Epithelial cell of prostate (primary cell): ENCODE data around the gene ALKBH8.
A peak's percentile ranks its signal among the peaks of the same experiment; 100 is the strongest.
"Not testable (repeated sequence)": the region's sequence is repeated elsewhere in the genome, so short reads cannot be mapped to it uniquely, and the experiment has no call there.

Source experiments
- DNase-seq: peaks from one replicate; pipeline ENCODE4 v3.0.0-alpha.2; 2011; ENCODE audit warnings: low read depth, low spot score
- H3K27ac ChIP-seq: fragments of 450-650 bp; 2 replicates; pipeline ENCODE4 v1.5.1; 2017; ENCODE audit warnings: mild to moderate bottlenecking

ALKBH8 gene

DNA sequence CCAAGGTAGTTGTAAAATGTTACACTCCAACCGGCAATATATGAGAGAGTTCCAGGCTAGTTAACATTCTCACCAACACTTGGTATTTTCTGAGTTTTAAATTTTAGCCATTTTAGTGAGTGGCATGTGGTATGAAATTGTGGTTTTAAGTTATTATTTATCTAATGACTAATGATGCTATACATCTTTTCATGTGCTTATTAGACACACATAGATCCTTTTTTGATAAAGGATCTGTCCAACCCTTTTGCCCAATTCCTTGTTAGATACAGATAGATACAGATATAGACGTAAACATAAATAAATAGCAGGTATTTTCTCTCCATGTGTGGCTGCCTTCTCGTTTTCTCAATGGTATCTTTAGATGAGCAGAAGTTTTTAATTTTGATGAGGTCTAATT is 39.3 kb downstream of the ALKBH8 start:
- no peak for DNase-seq
- no peak overlapping the region for H3K27ac ChIP-seq

DNA sequence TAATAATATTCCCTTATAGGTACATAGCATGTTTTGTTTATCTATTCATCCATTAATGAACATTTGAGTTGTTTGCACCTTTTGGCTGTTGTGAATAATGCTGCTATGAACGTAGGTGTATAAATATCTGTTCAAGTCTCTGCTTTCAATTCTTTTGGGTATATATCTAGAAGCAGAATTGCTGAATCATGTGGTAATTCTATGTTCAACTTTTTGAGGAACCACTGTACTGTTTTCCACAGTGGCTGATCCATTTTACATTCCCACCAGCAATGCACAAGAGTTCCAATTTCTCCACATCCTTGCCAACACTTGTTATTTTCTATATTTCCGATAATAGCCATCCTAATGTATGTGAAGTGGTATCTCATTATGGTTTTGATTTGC is 56.7 kb downstream of the ALKBH8 start:
- DNase-seq = no peak
- H3K27ac ChIP-seq = no peak overlapping the region

DNA sequence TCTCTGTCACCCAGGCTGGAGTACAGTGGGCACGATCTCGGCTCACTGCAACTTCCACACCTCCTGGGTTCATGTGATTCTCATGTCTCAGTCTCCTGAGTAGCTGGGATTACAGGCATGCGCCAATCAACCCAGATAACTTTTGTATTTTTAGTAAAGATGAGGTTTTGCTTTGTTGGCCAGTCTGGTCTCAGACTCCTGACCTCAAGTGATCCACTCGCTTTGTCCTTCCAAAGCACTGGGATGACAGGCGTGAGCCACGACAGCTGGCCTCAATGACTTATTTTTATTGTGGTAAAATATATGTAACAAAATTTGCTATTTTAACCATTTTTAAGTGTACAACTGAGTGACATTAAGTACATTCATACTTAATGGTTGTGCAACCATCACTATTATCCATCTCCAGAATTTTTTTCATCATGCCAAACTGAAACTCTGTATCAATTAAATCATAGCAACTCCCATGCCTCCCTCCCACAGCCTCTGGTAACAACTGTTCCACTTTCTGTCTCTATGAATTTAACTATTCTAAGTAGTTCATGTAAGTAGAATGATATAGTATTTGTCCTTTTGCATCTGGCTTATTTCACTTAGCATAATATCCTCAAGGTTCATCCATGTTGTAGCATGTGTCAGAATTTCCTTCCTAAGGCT is 57.2 kb downstream of the ALKBH8 start:
- DNase-seq = no peak
- H3K27ac ChIP-seq = no peak overlapping the region

DNA sequence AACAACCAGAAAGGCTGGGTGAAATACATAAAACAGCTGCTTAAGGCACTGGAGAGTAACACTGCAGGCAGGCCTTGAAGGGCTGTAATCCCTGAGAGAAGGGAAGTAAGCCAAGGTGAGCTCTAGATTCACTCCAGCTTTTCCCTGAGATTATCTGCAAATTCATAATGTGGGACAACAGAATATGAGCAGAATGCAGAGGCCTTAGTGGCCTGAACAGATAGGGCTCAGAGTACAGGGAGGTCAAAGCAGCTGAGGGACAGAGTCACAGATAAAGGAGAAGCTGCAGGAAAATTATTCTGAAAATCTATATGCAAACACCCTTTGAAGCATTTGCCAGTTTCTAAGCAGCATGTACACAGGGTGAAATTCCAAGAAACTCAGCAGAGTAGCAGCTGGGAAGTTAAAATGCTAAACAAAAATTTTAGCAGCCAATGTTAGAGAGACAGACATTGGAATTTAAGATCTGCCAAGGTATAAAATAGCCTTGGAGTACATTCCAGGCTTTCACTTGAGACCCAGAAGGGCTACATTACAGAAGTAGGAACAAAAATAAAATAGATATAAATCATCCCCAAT is 59.8 kb downstream of the ALKBH8 start:
- H3K27ac ChIP-seq = no peak overlapping the region
- no peak for DNase-seq

DNA sequence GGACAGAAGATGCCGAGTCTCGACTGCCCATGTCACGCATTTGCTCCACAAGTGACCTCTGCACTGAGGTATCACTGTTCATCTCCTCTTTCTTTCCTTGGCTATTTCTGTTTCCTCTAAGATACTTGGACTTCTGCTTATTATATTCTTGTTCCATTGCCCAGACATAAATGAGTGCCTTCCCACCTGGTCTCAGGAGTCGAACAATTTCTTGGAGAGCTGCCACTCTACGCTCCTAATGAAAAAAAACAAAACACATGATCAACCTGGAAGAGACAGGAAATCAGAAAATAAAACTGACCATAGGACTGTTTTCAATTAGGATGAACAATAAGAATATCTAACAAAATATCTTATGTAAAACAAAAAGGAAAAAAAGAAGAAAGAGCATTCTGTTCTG is 60.6 kb downstream of the ALKBH8 start:
- DNase-seq = no peak
- H3K27ac ChIP-seq = no peak overlapping the region

DNA sequence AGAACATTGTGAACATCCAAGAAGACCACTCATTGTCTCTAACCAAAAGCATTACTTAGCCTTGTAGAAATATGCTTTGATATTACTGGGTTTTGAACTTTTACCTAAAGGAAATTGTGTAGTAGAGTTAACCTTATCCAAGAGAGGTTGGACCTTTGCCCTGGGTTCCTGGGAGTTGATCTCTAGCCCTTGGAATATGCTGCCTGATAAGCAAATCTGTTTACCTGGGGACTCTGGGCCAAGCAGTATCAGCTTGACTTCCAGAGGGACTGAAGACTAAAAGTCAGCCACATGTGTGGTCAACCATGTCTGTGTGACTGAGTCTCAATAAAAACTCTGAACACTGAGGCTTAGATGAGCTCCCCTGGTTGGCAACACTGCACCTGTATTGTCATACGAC is 63.8 kb downstream of the ALKBH8 start:
- DNase-seq = no peak
- H3K27ac ChIP-seq = no peak overlapping the region

DNA sequence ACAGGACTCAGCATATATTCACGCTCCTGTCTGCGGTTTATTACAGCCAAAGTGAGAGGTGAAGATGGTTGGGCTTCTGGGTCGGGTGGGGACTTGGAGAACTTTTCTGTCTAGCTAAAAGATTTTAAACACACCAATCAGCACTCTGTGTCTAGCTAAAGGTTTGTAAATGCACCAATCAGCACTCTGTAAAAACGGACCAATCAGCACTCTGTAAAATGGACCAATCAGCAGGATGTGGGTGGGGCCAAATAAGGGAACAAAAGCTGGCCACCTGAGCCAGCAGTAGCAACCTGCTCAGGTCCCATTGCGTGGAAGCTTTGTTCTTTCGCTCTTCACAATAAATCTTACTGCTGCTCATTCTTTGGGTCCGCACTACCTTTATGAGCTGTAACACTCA is 68.2 kb downstream of the ALKBH8 start:
- not testable (repeated sequence) for H3K27ac ChIP-seq, DNase-seq

DNA sequence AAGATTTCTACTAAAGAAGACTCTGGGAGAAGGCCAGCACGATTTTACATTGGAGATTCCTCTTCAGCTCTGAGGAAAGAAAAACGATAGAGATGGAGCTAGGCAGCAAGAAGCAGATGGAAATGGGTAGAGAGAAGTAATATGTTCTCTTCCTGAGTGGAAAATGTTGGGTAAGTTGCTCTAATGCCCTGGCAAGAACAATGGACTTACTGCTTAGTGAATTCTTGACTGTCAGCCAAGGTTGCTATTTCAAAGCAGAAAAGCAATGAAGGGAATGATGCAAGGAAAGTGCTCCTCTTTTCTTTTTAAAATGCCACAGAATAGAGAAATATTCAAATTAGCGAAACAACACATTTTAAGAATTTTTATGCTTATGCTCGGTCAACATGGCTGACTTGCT is 69.5 kb downstream of the ALKBH8 start:
- H3K27ac ChIP-seq = no peak overlapping the region
- DNase-seq = no peak

DNA sequence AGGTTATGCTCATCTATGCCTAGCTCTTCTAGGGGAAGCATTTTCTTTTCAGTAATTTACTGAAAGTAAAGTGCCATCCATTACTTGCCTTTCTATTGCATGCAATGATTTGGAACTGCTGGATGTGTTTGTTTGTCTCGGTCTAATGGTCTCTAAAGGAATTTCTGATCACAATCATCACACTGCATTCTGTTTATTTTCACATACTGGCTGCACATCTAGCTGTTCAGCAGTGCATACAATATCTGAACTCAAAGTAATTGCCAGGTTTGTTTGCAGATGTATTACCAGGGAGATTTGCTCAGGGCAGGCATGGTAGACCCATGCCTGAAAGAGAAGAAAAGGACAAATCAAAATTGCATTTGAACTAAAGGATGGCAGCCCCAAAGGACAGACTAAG is 71.5 kb downstream of the ALKBH8 start:
- DNase-seq = no peak
- no peak overlapping the region for H3K27ac ChIP-seq

DNA sequence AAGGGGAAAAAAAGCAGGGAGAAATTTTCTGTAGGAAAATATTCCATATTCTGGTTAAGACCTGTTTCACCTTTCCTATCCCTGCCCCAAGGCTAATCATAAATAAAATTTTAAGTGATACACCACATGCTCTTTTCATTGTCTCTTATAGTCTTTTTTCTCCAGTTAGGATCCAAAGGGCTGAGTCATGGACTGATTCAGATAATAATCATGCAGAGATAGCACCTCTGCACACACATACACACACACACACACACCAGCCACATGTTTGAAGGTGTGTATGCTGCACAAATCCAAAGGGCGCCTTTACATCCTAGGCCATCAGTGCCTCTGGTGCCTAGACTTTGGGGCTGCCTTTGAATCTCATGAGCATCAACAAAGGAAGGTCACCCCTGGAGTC is 72.4 kb downstream of the ALKBH8 start:
- peak overlapping the region; percentile 38 for H3K27ac ChIP-seq
- peak; percentile 80 for DNase-seq

DNA sequence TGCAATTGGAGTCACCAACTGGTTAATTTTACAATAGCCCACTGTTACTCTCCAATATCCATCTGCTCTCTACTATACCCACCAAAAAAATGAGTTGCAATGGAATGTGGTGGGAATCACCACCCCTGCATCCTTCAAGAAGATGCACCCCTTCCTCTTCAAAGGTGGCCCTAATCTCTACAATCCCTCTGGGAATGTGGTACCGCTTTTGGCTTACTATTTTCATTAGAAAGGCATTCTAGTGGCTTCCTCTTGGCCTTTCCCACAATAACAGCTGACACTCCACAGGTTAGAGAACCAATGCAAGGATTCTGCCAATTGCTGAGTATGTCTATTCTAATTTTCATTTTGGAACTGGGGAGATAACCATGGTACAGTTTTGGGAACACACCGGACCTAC is 74.7 kb downstream of the ALKBH8 start:
- DNase-seq = no peak
- no peak overlapping the region for H3K27ac ChIP-seq

DNA sequence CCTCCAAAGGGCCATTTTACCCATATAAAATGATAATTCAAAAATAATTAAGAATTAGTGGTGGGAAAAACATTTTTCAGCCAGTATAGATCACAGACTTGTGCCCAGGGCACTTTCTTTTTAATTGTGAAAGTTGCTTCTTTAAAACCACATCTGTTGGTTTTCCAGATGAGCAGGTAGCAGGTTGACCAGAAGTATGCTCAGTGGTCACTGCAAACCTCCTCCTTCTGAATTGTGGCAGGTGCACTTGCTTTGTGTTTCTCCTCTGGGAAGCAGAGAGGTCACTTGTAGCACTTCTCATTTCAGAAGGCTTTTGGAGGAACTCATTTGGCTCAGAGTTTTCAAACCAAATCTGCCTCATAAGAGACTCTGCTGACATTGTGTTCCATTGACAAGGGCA is 83.3 kb downstream of the ALKBH8 start:
- DNase-seq = no peak
- no peak overlapping the region for H3K27ac ChIP-seq

DNA sequence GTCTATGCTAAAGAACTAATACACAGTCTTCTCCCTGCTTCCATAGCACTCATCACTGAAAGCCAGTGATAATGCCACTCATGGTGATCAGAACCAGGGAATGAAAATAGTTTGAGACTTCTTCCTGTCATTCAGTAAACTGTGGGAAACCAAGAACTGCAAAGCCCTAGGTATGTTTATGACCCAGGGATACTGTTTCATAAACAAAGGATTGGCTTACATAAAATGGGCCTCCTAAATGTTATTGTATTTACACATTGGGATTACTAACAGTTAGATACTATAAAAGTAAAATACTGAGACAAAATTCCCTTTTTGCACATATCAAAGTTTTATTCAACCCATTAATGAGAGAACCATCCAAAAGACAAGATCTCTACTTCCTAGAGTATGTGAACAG is 86.6 kb downstream of the ALKBH8 start:
- DNase-seq = no peak
- no peak overlapping the region for H3K27ac ChIP-seq

DNA sequence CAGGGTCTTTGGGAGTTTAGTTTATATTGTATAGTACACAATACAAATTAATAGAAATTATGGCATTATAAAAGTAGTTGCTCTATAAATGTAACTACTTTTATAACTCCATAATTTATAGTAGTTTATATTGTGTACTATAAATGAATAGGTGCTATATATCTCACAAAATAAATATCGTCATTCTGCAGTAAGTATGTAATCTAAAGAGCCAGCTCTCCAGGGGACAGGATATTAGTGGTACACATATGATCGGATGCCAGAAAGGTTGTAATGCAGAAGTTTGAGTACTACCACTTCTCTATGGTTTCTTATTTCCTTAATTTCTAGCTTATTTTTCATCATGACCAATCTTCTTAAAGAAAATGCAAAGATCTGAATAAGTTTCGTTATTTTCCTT is 87.7 kb downstream of the ALKBH8 start:
- DNase-seq = no peak
- H3K27ac ChIP-seq = no peak overlapping the region

DNA sequence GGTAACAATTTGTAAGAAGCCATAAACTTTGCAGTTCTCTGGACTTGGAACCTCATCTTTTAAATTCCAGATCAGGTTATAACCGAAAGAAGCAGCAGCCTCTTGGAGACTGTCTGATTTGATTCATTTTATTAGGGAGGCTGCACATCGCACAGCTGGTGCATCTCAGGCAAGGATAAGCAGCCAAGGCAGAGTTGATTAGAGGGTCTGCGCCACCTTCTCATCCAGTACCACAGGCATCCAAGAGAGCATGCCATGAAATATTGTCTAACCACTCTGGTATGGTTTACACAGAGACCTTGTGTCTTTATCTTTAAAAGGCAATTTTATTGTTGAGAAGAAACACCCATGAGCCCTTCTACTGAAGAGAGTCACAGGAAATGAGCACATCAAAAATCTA is 91.7 kb downstream of the ALKBH8 start:
- no peak overlapping the region for H3K27ac ChIP-seq
- no peak for DNase-seq

DNA sequence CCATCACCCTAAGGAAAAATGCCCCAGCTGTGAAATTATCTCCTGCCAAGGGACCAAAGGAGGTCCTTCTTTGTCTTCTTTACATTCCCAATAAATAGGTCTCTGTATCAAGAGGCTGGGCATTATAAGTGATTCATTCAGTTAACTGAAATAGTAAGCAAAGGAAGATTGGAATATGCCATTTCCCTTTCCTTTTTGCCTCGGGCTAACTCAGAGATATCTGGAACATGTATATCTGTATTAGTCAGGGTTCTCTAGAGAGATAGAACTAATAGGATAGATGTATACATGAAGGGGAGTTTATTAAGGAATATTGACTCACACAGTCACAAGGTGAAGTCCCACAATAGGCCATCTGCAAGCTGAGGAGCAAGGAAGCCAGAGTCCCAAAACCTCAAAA is 92.6 kb downstream of the ALKBH8 start:
- H3K27ac ChIP-seq = no peak overlapping the region
- DNase-seq = no peak

DNA sequence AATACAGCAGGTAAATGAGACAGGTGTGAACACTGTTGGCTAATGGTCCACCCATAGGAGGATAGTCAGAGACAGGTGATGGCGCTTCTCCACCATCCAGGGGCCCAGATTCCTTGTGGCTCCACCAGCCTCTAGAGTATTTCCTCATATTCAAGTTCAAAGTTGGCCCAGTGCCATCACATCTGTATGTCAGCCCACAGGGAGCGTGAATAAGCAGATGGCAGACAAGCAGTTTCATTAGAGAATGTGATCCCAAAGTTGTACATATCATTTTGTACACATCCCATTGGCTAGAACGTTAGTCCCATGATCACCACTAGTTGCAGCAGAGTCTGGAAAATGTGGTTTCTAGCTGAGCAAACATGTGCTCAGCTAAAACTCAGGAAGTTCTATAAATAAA is 96.9 kb downstream of the ALKBH8 start:
- no peak for DNase-seq
- no peak overlapping the region for H3K27ac ChIP-seq

DNA sequence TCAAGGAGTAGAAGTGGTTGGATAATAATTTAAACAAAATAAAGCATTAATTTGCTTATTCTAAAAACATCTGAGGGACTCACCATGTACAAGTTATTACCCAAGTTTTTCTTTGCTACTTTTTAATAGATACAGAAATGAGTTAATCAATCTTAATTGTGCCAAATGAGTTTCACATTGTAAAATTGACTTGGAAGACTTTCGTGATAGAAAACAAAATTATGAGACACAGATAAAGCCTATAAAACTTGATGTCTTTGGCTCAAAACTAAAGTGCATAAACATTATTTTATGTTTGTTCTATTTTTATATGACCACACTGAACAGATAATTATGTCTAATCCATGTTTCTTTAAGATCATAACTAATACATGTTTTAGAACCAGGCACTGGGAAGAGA is 97.8 kb downstream of the ALKBH8 start:
- no peak for DNase-seq
- no peak overlapping the region for H3K27ac ChIP-seq

DNA sequence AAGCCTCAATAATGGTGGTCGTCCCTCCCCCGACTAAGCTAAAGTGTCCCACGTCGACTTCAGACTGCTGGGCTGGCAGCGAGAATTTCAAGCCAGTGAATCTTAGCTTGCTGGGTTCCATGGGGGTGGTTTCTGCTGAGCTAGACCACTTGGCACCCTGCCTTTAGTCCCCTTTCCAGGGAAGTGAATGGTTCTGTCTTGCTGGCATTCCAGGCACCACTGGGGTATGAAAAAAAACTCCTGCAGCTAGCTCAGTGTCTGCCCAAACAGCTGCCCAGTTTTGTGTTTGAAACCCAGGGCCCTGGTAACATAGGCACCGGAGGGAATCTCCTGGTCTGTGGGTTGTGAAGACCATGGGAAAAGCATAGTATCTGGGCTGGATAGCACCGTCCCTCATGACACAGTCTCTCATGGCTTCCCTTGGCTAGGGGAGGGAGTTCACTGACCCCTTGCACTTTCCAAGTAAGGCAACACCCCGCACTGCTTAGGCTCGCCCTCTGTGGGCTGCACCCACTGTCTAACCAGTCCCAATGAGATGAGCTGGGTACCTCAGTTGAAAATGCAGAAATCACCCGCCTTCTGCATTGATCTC is 99.2 kb downstream of the ALKBH8 start:
- H3K27ac ChIP-seq, DNase-seq: not testable (repeated sequence)

DNA sequence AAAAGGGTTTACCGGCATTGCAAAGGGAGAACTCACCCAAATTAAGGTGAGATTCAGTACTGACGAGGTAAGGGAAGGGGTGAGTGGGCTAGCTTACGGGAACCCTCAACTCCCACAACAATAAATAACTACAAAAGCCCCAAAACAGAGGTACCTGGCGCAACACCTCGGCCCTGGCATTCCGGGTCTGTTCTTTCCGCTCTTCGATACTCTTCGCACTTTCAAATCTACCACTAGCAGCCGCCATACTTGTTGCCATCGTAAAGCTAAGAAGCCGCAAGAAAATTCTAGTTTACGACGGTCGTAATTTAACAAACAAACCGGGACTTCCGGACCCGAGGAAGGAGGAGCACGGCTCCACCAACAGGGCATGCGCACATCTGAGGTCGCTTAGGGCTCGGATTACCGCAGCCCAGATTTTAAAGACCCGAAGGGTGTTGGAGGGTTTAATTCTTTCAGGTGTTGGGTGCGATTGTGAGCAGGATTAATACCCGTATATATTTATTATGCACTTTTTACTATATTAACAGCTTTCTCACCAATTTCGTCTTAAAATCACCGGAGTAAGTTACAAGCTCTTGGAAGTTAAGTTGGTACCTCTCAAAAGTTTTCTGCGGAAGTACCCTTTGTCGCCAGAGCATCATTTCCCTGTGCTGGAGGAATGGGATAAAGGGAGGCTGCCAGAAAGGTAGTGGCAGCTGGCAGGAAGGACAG is 107.8 kb downstream of the ALKBH8 start, which contains the start of gene CWF19L2:
Gene CWF19L2 (minus strand): TSS at position 268 of the 714 bp plus-strand sequence. CDS start 9 bp downstream, at position 259.
- peak; percentile 84 for DNase-seq

DNA sequence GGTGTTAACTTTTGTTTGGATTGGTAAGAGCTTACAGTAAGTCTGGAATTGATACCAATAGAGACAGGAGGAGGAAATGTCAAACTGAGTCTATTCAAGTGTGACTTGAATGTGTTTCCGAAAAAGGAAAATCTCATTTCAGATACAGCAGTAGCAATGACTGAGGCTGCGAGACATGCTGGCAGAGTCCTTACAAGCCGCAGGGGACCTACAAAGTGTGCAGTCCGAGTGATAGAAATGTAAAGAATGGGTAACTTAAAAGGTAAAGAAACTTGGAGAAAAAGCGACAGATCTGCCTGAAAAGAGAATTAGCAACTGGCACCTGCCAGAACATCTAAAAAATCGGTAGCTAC is 108.4 kb downstream of the ALKBH8 start:
- no peak for DNase-seq
- peak overlapping the region; percentile 19 for H3K27ac ChIP-seq

More for the DNA sequence above, 107.8 kb downstream of the ALKBH8 start, which contains the start of gene CWF19L2:
- peak within 1 kb of the TSS; percentile 19 for H3K27ac ChIP-seq
